HG03378 (cell line): ENCODE measurements around the gene NPHP4.

ENCODE experiments used
- ATAC-seq: cut with Tn5 transposase; IDR thresholded peaks from one replicate; pipeline ENCODE4 v1.9.1; 2021; ENCODE audit warnings: mild to moderate bottlenecking, moderate library complexity; ENCODE audit not compliant: unreplicated experiment

The NPHP4 gene

DNA sequence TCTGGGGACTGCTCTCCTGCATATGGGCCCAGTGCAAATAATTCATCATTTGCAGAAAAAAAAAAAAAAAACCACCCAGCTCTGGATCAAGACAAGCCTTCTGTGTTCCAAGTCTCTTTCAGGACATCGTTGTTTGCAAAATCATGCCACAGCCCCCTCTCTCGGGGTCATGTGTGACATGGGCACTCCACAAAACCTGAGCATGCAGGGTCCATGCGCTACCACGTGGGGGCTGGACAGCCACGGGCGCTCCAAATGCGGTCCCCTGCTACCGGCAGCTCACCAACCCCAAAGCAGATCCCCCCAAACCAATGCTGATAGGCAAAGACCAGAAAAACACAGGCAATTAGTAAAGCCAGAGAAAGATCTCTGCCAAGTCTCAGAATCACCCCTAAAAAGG lies 17.6 kb downstream of the NPHP4 start:
- ATAC-seq: no peak

DNA sequence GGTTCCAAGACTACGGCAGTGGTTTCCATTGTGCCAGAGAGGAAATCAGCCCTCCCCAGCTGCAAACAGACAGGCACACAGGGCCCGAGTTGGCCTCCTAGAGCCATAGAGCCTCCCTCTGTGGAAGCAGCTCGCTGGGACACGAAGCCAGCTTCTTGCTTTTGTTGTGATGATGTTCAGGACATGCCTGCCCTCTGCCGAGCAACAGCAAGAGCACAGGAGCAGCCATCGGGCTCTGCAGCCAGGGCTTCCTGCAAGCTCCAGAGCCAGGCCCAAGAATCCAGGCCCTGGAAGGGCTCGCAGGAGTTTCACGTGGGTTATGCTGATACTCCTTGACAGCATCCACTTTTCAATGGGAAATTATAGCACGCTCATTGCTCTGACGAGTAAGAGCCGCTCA lies 18.5 kb downstream of the NPHP4 start:
- ATAC-seq: no peak

DNA sequence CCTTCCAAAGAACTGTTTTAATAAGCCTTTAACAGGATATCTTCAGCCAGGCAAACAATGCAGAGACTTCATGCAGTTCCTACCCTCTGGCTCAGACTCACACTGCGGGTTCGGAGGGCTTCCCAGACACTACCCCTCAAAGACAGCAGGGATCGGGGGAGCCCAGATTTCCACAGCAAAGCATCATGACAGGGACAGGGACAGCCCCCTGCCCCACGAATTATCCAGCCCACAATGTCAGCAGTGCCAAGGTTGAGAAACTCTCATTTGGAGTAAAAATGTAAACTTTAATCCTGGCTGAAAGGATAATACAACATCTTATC lies 20.1 kb downstream of the NPHP4 start:
- ATAC-seq: no peak

DNA sequence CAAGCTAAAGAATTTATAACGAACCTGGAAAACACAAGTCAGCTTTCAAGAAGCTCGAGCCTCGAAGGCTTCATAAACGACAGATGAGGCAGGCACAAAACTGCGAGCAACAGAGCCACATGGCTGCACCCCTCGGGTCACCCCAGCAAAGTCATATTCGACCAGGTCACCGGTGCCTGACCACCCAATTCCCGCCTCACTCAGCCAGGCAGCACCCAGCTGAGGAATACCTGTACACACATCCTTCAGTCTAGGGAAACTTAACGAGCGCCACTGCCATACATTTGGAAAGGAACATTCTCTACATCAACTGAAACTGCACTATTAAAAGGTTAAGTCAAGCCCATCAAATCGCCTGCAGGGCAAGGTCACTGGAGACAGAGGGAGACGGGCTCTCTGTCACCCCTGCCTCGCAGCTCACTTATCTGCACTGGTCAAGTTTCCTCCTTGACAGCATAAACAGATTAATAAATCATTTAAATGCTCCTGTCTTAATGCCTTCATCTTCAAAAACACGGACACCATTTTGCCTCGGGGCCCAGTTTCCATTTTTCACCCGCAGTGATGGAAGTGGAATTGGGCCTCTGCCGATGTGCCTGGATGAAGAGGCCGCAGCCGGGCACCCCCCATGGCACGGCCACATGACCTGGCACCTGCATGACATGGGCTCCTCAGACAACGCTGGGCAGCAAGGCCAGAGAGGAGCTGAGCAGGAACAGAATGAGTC lies 20.6 kb downstream of the NPHP4 start:
- ATAC-seq: no peak

DNA sequence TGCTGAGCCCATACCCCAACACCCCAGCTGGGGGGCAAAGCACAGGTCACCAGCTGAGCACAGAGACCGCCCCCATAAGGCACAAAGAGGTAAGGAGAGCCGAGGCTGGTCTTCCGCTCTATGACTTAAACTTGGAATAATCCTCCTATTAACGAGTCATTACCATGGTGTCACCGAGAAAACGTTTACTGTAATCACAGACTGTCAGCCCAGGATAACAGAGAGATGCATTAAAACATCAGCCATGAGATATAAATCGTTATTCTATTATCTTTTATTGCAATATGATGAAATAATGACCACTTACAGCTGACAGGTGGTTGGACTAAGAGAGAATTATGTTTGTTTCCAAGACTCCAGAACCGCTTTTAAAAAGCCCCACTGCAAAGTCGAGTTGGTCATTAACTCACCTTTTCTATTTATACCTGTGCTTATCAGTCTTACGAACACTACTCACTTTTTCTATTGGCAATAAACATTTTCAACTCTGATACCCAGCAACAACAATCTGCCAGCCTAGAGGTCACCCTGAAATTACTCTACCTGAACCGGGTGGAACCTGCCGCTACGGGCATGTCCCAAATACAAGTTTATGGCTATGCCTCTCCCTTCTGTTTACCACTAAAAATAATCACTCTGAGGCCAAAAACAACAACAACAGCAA lies 21.5 kb downstream of the NPHP4 start:
- no peak for ATAC-seq

DNA sequence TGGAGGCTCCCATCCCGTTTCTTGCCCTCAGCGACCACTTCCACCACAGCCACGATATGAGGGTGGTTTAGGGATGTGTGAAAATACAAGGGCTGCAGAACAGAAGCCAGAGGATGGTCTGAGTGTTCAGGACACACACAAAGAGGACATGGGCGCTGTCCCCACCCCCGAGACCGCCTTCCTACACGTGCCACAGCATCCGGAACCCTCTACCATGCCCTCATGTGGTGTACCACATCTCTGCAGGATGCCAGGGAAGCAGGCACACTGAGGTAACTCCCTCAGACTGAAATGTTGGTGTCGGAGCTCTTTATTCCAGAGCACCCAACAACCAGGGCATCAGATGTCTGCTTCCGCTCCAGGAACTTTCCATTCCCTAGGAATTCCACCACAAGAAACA lies 23.1 kb downstream of the NPHP4 start:
- no peak for ATAC-seq

DNA sequence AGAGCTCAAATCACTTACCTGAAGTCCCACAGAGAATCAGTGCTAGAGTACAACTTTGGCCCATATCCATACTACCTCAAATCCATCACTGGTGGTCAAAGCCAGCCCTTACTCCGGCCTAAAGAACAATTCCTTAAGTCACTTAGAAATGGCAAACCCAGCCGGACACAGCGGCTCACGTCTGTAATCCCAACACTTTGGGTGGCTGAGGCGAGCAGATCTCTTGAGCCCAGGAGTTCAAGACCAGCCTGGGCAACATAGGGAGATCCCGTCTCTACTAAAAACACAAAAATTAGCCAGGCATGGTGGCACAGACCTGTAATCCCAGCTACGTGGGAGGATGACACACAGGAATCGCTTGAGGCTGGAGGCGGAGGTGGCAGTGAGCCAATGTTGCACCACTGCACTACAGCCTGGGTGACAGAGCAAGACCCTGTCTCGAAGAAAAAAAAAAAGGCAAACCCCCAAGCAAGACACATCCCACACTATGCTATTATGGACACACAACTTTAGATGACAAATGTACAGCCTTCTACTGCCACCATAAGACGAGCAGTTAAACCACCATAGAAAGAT lies 24.0 kb downstream of the NPHP4 start:
- ATAC-seq: no peak

DNA sequence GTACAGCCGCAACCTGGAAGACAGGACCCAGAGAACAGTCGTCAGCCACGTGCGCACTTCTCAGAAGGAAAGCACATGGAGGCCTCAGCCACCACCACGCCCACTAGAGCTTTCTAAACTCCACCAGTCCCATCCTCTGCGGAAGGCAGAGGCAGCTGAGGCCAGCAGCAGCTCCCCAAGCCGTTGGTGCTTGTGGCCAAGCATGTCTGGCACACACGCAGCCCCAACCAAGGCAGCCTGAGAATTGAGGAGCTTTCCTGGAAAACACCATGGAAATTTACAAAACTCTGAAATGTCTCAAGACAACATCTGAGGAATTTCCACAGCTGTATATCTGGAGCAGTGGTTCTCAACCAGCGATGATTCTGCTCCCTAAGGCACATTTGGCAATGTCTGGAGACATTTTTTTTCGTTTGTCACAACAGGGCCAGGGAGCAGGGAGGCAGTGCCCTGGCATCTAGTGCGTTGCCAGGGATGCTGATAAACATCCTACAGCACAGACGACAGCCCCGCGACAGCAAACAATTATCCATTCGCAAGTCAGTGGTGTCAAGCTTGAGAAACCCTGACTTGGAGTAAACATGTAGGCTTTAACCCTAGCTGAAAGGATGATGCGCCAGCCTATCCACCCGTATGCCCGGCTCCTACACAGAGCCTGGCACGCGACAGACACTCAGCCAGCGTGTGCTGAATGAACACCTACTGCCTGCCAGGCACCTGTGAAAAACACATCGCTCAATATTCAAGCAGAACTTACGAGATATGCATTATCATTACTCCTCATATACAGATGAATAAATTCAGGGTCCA lies 24.7 kb downstream of the NPHP4 start:
- no peak for ATAC-seq

DNA sequence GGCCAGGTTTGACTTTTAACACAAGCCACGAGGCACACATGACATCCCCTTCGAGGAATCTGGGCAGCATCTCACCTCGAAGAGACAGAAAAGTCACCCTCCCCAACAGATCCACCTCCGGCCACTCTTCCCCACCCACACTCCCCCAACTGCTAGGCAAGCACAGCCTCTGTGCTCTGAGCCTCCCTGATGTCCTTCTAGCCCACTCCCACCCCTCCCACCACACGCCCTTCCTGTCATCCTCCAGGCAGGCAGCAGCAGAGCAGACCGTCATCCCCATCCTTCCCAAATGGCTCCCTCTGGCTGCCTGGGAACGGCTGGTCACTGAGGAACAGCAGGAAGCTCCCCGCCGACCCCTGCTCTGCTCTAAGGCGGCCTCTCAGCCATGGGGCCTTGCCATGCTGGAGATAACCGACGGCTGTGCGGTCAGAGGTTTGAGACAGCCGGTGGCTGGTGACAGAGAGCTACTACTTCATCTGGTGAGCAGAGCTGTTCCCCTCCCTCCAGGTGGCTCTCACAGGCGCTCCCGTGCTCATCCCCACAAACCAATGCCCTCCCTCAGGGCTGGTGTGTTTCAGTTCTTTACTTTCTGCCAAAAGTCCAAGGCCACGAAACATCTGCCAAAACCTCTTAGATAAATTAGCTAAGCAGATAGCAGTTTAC lies 25.6 kb downstream of the NPHP4 start:
- no peak for ATAC-seq

DNA sequence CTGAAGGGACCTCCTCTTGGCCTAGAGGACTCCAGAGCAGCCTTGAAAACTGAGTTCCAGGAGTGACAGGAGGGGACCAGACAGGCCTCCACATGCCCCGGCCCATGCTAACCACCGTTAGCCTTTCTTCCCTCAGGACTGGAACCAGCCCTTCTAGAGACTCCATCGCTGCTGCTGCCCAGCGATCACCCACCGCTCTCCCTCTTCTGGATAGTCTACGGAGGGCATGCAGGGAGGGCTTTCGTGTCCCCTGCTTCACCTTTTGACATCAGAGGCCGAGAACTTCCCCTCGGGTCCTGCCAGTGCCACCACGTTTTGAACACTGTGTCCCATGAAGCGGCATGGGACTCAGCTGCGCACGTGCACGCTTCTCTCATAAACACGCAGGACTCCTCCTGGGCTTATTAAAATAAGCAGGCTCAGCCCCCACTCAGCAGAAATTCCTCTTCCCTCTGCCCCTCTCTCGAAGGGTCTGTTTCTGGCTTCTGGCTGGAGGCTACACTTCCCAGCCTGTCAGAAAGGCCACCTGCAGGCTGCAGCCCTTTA lies 26.6 kb downstream of the NPHP4 start:
- ATAC-seq: no peak

DNA sequence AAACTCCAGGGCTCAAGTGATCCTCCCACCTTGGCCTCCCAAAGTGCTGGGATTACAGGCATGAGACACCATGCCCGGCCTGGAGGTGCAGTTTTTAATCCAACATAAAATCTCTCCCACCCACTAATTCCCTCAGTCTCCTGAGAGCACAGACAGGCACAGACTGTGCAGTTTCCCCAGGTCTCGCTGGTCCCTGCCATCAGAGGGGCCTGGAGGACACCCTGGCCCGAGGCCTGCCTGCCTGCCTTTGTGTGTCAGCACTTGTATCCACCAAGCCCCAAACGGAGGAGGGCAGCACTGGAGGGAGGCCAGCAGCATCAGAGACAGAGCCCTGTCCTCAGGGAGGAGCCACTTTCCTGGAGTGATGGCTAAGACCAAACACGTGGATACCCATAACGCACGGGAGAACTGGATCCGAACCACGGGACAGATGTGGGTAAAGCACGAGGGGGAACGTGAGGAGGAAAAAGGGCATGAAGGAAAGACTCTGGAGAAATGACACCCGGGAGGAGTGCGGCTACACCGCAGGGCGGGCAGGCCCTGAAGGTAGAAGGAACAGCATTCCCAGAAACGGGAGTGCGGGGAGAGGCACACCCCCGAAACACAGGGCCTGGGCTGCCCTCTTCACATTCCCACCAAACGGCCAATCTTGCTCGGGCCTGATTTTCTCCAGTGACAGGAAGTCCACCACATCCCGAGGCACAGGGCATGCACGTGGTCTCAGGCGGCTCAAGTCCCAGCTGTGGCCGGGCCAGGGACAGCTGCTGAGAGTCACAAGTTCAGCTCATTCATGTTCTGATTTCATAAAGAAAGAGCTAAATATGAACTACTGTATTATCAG lies 29.7 kb downstream of the NPHP4 start:
- no peak for ATAC-seq

DNA sequence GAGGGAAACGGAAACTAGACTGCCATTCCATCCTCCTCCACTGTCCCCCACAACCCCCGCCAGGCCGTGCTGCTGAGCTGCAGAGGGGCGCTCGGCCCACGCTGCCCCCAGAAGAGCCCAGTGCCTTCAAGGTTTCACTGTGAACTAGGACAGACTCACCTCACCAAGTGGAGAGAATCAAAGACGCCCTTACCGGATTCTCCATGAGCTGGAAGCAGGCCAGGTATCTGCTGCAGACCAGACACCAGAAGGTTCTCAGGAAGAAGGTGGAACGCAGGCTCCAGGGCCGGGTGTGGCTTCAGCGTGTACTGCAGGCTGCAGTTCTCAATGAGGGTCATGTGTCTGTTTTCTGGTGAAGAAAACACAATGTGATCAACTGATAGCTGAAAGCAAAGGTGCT lies 30.6 kb downstream of the NPHP4 start:
- ATAC-seq: no peak

DNA sequence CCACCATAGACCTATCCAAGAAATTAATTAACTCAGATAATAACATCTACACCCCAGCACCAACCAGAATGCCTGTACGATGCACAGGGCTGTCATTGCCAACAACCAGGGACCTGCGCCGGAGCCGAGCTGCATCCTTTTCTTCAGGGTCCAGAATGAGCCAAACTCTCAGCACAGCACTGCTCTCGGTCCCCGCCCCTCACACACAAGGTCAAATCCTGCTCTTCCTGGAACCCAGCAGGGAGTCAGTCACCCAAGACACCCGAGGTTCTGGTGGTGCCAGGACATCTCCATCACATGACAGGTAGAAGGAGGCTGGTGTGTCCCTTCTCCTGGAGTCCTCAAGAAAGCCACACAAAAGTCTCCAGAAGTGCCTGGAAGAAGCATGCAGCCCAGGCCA lies 31.9 kb downstream of the NPHP4 start:
- ATAC-seq: no peak

DNA sequence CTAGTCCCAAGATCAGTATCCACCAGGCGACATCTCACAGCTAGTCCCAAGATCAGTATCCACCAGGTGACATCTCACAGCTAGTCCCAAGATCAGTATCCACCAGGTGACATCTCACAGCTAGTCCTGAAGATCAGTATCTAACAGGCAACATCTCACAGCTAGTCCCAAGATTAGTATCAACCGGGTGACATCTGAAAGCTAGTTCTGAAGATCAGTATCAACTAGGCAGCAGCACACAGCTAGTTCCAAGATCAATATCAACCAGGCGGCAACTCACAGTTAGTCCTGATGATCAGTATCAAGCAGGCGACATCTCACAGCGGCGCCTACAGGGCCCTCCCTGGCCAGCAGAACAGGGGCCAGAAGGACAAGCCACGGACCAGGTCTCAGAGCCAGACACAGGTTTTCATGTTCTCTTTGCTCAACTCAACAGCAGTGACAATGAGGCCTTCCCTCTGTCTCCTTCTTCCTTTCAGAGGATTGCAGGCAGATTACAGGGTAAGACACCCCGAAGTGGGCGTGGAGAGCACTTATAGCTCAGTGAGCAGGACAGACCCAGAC lies 32.5 kb downstream of the NPHP4 start:
- no peak for ATAC-seq

DNA sequence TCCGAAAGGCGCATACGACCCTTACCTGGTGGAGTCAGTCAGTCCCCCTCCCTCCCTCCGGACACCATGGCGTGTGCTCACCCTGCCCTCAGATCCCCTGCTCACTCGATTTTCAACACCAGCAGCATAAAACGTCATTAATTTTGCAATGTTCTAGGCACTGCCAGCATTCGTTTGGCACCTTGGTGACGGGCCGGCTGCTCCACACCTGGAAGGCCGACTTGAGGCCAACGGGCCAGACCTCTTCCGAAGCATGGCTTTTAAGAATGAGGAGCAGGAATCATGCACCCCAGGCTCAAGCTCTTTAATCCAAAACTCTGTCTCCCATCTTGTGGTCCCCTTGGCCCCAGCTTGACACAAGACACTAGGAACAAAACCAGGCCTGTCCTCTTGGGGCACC lies 33.1 kb downstream of the NPHP4 start:
- no peak for ATAC-seq

DNA sequence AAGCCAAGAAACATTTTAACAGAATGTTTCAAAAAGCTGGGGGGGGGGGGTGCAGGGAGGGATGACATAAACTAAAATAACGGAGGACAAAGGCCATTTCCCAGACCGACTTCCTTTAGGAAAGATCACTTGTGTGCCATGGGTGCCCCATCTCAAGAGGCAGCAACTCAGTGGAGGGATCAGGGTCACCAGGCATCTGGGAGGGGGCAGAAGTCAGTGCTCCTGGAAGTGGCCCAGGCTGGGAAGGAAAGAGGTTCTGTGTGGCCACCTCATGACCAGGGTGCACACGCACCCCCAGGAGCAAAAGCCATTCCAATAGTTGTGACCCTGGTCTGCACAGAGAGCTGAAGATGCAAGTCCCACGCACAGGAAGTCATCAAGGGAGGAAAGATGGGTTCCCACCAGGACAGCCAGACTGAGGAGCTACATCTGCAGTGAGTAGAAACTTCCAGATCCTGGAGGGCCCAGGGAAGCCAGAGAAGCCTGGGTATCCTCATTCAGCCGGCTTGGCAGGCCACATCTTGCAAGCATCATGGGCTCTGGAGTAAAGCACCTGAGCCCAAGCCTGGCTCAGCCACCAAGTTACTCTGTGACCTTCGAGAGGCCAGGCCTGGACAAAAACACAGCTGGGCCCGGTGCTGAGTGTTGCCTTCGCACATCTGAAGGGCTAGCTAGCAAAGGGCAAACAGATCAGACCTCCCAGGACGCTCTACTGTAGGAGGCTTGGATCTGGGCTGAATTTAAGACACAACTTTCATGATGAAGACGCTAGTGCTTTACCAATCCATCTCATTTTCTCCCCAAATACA lies 36.0 kb downstream of the NPHP4 start:
- no peak for ATAC-seq

DNA sequence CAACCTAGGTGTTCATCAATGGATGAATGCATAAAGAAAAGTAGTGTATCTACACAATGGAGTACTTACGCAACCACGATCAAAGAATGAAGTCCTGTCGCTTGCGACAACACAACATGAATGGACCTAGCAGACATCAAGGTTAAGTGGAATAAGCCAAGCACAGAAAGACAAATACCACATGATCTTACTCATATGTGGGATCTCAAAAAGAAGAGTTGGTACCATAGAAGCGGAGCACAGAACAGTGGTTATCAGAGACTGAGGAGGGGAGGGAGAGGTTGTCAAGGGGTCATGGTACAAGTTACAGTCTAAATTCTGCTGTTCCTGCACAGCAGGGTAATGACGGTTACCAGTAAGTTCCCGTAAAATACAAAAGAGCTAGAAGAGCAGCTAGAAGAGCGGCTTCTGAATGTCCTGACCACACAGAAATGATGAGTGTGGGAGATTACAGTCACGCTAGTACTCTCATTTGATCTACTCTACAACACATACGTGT lies 36.7 kb downstream of the NPHP4 start:
- no peak for ATAC-seq

DNA sequence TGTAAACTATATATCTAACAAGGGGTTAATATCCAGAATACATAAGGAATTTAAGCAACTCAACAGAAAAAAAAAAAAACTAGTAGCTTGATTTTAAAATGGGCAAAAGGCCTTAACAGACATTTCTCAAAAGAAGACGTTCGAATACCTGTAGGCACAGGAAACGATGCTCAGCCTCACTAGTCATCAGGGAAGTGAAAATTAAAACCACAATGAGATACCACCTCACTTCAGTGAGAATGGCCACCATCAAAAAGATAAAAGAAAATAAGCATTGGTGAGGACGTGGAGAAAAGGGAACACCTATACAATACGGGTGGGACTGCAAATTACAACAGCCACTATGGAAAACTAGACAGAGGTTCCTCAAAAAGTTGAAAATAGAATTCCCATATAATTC lies 37.3 kb downstream of the NPHP4 start:
- ATAC-seq: no peak

DNA sequence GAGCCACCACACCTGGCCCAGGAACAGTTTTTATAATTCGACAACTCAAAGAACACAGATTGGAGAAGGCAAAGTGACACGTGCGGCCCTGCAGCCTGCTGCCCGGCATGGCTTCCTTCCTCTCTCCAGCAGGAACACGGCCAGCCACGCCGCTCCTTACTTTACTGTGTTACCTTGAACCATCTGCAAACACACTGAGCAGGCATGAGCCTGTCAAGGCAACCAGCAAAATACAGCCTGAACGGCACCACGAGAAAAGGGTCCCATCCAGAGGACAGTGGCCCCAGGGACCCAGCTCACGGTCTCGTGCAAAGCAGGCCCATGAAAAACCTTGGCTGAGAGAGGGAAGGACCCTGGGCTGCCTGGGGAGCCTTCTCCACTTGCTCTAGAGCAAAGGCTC lies 38.8 kb downstream of the NPHP4 start:
- ATAC-seq: no peak
